ENCODE data around the gene IL17B.
A peak's percentile ranks its signal among the peaks of the same experiment; 100 is the strongest.

The IL17B gene

GRCh38 chr5:149379177-149379761, at the start of gene IL17B:
Gene IL17B, minus strand, starts transcription at chr5:149379292. Its CDS starts 67 bp downstream, at chr5:149379225.
- FAIRE-seq (no peak), DNase-seq (ENCODE audit: low spot score) (no peak)

GRCh38 chr5:149428032-149428431, 48.9 kb upstream of the IL17B start:
- DNase-seq (ENCODE audit: low spot score) (no peak), FAIRE-seq (no peak)

- DNase-seq (ENCODE audit: low spot score) (no peak), FAIRE-seq (no peak)
These were observed 48.3 kb upstream of the IL17B start for GRCh38 chr5:149427374-149427773.

GRCh38 chr5:149426931-149427330, 47.8 kb upstream of the IL17B start:
- peak; percentile 62 for DNase-seq (ENCODE audit: low spot score)
- no peak for FAIRE-seq

- FAIRE-seq (no peak), DNase-seq (ENCODE audit: low spot score) (no peak)
These were observed 46.6 kb upstream of the IL17B start for GRCh38 chr5:149425729-149426128.

GRCh38 chr5:149424371-149425315, 45.6 kb upstream of the IL17B start:
- DNase-seq (ENCODE audit: low spot score), result no peak
- FAIRE-seq, result no peak

GRCh38 chr5:149423794-149424268, 44.7 kb upstream of the IL17B start:
- DNase-seq (ENCODE audit: low spot score) (no peak), FAIRE-seq (no peak)

GRCh38 chr5:149423049-149423793, 44.1 kb upstream of the IL17B start:
- FAIRE-seq (no peak), DNase-seq (ENCODE audit: low spot score) (no peak)

- FAIRE-seq, result peak; percentile 30
- peak; percentile 74 for DNase-seq (ENCODE audit: low spot score)
These were observed 43.4 kb upstream of the IL17B start for GRCh38 chr5:149422366-149423048.

- DNase-seq (ENCODE audit: low spot score), result no peak
- no peak for FAIRE-seq
These were observed 42.7 kb upstream of the IL17B start for GRCh38 chr5:149421834-149422233.

- FAIRE-seq (no peak), DNase-seq (ENCODE audit: low spot score) (no peak)
These were observed 42.2 kb upstream of the IL17B start for GRCh38 chr5:149421372-149421685.

- no peak for DNase-seq (ENCODE audit: low spot score)
- no peak for FAIRE-seq
These were observed 41.7 kb upstream of the IL17B start for GRCh38 chr5:149420545-149421371.

- no peak for FAIRE-seq
These were observed 40.9 kb upstream of the IL17B start for GRCh38 chr5:149419859-149420544.

GRCh38 chr5:149419532-149419858, 40.4 kb upstream of the IL17B start:
- DNase-seq (ENCODE audit: low spot score), result no peak
- FAIRE-seq, result no peak

More at GRCh38 chr5:149419859-149420544, 40.9 kb upstream of the IL17B start:
- DNase-seq (ENCODE audit: low spot score), result no peak

- FAIRE-seq, result no peak
- DNase-seq (ENCODE audit: low spot score), result no peak
These were observed 39.9 kb upstream of the IL17B start for GRCh38 chr5:149418910-149419531.

- no peak for FAIRE-seq
- no peak for DNase-seq (ENCODE audit: low spot score)
These were observed 38.7 kb upstream of the IL17B start for GRCh38 chr5:149417711-149418368.

- no peak for FAIRE-seq
- DNase-seq (ENCODE audit: low spot score), result no peak
These were observed 38.1 kb upstream of the IL17B start for GRCh38 chr5:149416987-149417710.
